ENCODE results near the gene GPR18.

Gene GPR18

GRCh38 chr13:99208185-99208584 is 50.0 kb downstream of the GPR18 start:
- TF ChIP-seq CTCF (IDR thresholded peaks at IDR 0.05; ENCODE audit: low read depth, low read length, missing control alignments) = no peak
- in situ Hi-C loops (cut with HindIII; ENCODE audit: low pct_ligation_motif_present, low sequenced_read_pairs) = no loop called here
- Histone ChIP-seq H3K36me3 (replicated peaks) (no peaks in the 10 kb centered on the region), H3K27ac (no peak overlapping the region), H3K27me3 (replicated peaks) (no peaks in the 10 kb centered on the region), H3K4me3 (ENCODE audit: low read depth, low read length) (no peak overlapping the region)
- DNase-seq = no peak

DNA sequence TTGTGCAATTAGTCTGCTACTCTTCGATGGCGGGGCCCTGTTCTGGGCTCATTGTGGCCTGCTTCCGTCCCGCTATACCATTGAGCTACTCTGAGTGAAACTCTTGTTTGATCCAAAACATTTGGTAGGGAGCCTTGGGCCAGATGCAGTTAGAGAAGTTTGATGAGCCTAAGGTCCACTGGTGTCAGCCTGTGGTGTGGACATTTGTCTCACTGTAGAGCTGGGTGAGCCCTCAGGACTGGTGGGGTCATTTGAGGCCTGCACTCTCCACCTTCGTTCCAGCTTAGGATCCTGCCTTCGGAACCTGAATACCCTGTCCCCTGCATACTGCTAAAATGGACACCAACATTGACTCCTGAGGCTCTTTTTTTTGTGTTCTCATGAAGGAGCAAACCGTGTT is 50.7 kb downstream of the GPR18 start:
- Histone ChIP-seq H3K27ac (no peak overlapping the region), H3K4me3 (ENCODE audit: low read depth, low read length) (no peak overlapping the region), H3K36me3 (replicated peaks) (no peaks in the 10 kb centered on the region), H3K27me3 (replicated peaks) (no peaks in the 10 kb centered on the region)
- in situ Hi-C loops (cut with HindIII; ENCODE audit: low pct_ligation_motif_present, low sequenced_read_pairs) = no loop called here
- no peak for DNase-seq
- no peak for TF ChIP-seq CTCF (IDR thresholded peaks at IDR 0.05; ENCODE audit: low read depth, low read length, missing control alignments)

DNA sequence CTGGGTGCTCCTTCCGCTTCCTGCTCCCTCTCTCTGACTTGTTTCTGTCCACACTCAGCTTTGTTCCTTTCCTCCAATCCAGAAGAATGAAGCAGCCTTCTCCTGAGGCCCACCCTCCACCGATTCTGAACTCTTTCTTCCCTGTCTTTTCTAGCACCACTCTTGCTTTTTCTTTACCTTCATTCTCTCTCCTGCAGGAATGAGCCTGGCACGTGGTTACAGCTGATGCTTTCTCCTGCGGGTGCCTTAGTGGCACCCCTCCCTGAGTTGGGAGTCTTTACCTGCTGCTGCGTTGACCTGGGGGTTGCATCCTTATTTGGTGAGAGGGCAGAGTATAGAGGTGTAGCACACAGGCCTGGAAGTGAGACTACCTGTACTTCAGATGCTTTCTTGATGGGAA is 51.3 kb downstream of the GPR18 start:
- in situ Hi-C loops (cut with HindIII; ENCODE audit: low pct_ligation_motif_present, low sequenced_read_pairs) = no loop called here
- no peak for TF ChIP-seq CTCF (IDR thresholded peaks at IDR 0.05; ENCODE audit: low read depth, low read length, missing control alignments)

GRCh38 chr13:99206226-99206625 is 52.0 kb downstream of the GPR18 start:
- TF ChIP-seq CTCF (IDR thresholded peaks at IDR 0.05; ENCODE audit: low read depth, low read length, missing control alignments) = no peak
- H3K36me3 ChIP-seq (replicated peaks) = no peaks in the 10 kb centered on the region
- no peak overlapping the region for H3K4me3 ChIP-seq (ENCODE audit: low read depth, low read length)
- no peak overlapping the region for H3K27ac ChIP-seq
- no peaks in the 10 kb centered on the region for H3K27me3 ChIP-seq (replicated peaks)
- no peak for DNase-seq
- in situ Hi-C loops (cut with HindIII; ENCODE audit: low pct_ligation_motif_present, low sequenced_read_pairs) = no loop called here

More for the DNA sequence above, 51.3 kb downstream of the GPR18 start:
- no peak for DNase-seq
- Histone ChIP-seq H3K36me3 (replicated peaks) (no peaks in the 10 kb centered on the region), H3K4me3 (ENCODE audit: low read depth, low read length) (no peak overlapping the region), H3K27me3 (replicated peaks) (no peaks in the 10 kb centered on the region), H3K27ac (no peak overlapping the region)

- Histone ChIP-seq H3K27ac (no peak overlapping the region), H3K4me3 (ENCODE audit: low read depth, low read length) (no peak overlapping the region), H3K36me3 (replicated peaks) (no peaks in the 10 kb centered on the region), H3K27me3 (replicated peaks) (no peaks in the 10 kb centered on the region)
- in situ Hi-C loops (cut with HindIII; ENCODE audit: low pct_ligation_motif_present, low sequenced_read_pairs) = no loop called here
- no peak for TF ChIP-seq CTCF (IDR thresholded peaks at IDR 0.05; ENCODE audit: low read depth, low read length, missing control alignments)
- DNase-seq = no peak
These were observed 52.5 kb downstream of the GPR18 start for GRCh38 chr13:99205621-99206220.

All from brain microvascular endothelial cell (primary cell).